Measurements from ENCODE around the gene RRP15. TPM values are rescaled to one million over a fixed set of nuclear protein-coding genes. Genes with fewer than 3 reads are reported as not detected.

Gene RRP15
- total and polyA plus RNA-seq, 9 of the 15 experiments (the other 6 are each of a cell fraction or from before 2014, with no cell fraction given) = 9.5 to 58.1 (median 29.3) TPM

DNA sequence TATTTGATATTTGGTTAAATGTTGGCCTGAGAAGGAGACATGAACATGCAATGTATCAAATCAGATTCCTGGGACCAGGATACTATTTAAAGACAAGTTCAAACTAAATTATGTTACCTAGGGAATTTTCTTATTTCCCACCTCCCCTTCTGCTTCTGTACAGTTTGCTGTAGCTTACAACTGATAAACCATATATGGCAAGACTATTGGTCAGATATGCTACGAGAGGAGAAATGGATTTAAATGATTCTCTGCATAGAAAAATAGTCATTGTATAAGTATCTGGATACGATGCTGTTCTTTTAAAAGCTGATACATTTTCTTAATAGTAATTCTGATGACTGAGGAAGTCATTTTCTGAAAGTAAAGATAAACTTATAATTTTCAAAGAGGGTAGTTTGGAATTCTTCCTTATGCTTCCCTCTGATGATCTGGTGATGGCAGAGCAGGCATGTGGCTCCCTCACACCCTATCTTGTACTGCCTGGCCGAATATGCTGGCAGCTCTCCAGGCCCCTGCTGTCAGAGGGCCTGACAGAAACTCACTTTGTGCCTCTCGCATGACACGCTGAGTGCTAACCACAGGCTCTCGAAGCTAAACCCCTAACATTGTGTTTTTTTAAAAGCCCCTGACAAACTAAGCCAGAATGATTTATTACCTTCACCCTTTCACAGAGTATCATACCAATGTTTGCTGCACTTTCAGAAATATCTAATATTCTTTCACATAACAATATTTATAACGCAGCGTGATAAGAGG is 19.4 kb downstream of the RRP15 start (continued):
- TF ChIP-seq HMBOX1 (IDR thresholded peaks at IDR 0.05) = peak; percentile 64; the same call in 1 of the 2 replicates
- TF ChIP-seq, protein P1, sequence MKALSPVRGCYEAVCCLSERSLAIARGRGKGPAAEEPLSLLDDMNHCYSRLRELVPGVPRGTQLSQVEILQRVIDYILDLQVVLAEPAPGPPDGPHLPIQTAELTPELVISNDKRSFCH (CRISPR knock-in tag; IDR thresholded peaks at IDR 0.05) = no peak
- TF ChIP-seq, protein P1 (tag; IDR thresholded peaks at IDR 0.05) = no peak
- TF ChIP-seq, protein P2, sequence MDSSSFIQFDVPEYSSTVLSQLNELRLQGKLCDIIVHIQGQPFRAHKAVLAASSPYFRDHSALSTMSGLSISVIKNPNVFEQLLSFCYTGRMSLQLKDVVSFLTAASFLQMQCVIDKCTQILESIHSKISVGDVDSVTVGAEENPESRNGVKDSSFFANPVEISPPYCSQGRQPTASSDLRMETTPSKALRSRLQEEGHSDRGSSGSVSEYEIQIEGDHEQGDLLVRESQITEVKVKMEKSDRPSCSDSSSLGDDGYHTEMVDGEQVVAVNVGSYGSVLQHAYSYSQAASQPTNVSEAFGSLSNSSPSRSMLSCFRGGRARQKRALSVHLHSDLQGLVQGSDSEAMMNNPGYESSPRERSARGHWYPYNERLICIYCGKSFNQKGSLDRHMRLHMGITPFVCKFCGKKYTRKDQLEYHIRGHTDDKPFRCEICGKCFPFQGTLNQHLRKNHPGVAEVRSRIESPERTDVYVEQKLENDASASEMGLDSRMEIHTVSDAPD (CRISPR knock-in tag; IDR thresholded peaks at IDR 0.05) = no peak
- TF ChIP-seq, protein P3, sequence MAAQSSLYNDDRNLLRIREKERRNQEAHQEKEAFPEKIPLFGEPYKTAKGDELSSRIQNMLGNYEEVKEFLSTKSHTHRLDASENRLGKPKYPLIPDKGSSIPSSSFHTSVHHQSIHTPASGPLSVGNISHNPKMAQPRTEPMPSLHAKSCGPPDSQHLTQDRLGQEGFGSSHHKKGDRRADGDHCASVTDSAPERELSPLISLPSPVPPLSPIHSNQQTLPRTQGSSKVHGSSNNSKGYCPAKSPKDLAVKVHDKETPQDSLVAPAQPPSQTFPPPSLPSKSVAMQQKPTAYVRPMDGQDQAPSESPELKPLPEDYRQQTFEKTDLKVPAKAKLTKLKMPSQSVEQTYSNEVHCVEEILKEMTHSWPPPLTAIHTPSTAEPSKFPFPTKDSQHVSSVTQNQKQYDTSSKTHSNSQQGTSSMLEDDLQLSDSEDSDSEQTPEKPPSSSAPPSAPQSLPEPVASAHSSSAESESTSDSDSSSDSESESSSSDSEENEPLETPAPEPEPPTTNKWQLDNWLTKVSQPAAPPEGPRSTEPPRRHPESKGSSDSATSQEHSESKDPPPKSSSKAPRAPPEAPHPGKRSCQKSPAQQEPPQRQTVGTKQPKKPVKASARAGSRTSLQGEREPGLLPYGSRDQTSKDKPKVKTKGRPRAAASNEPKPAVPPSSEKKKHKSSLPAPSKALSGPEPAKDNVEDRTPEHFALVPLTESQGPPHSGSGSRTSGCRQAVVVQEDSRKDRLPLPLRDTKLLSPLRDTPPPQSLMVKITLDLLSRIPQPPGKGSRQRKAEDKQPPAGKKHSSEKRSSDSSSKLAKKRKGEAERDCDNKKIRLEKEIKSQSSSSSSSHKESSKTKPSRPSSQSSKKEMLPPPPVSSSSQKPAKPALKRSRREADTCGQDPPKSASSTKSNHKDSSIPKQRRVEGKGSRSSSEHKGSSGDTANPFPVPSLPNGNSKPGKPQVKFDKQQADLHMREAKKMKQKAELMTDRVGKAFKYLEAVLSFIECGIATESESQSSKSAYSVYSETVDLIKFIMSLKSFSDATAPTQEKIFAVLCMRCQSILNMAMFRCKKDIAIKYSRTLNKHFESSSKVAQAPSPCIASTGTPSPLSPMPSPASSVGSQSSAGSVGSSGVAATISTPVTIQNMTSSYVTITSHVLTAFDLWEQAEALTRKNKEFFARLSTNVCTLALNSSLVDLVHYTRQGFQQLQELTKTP (IDR thresholded peaks at IDR 0.05; ENCODE audit: low read depth in 1 of 2, partially characterized antibody in 2 of 2) = peak; percentile 26 to 55
- no peak for TF ChIP-seq NR2F6 (CRISPR knock-in tag; IDR thresholded peaks at IDR 0.05)
- TF ChIP-seq PTRF (tag; IDR thresholded peaks at IDR 0.05) = no peak
- TF ChIP-seq, protein P4, sequence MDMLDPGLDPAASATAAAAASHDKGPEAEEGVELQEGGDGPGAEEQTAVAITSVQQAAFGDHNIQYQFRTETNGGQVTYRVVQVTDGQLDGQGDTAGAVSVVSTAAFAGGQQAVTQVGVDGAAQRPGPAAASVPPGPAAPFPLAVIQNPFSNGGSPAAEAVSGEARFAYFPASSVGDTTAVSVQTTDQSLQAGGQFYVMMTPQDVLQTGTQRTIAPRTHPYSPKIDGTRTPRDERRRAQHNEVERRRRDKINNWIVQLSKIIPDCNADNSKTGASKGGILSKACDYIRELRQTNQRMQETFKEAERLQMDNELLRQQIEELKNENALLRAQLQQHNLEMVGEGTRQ (CRISPR knock-in tag; IDR thresholded peaks at IDR 0.05) = no peak
- no peak for TF ChIP-seq ZC3H11A (IDR thresholded peaks at IDR 0.05; ENCODE audit: low read depth, low read length)
- TF ChIP-seq GATAD2B (IDR thresholded peaks at IDR 0.05; ENCODE audit: borderline replicate concordance) = no peak
- TF ChIP-seq BRD4 (IDR thresholded peaks at IDR 0.05) = 0 out of 2 replicates have a peak, but pooled peaks have one; percentile 21
- TF ChIP-seq RCOR1 (IDR thresholded peaks at IDR 0.05; ENCODE audit: borderline replicate concordance in 1 of 2, low read depth in 2 of 2, low read length in 2 of 2) = peak; percentile 51 to 86; a peak in 3 of 4 replicates
- no peak for TF ChIP-seq ETV6 (IDR thresholded peaks at IDR 0.05; ENCODE audit: borderline replicate concordance in 1 of 2, low read depth in 2 of 2, low read length in 1 of 2)
- no peak for TF ChIP-seq ETV6 (CRISPR knock-in tag; IDR thresholded peaks at IDR 0.05; ENCODE audit: borderline replicate concordance)
- TF ChIP-seq TSHZ1 (CRISPR knock-in tag; IDR thresholded peaks at IDR 0.05) = no peak

Data from K562 (cell line).